K562 (cell line): ENCODE data around the gene TMEM39B.

ENCODE experiments used
- CTCF ChIP-seq, 3 experiments: IDR thresholded peaks in 2 of 3; conservative IDR thresholded peaks in 1 of 3; 2 replicates each; pipeline ENCODE4 v1.5.1; 2011 to 2012; ENCODE audit warnings: low read length in 3 of 3, mild to moderate bottlenecking in 3 of 3, control low read depth in 2 of 3, improper control_type of control experiment in 1 of 3, inconsistent platforms in 1 of 3, low read depth in 1 of 3, mixed read lengths in 1 of 3, moderate library complexity in 1 of 3; ENCODE audit not compliant: insufficient read depth in 2 of 3
- GTF2F1 ChIP-seq: IDR thresholded peaks from 2 replicates; pipeline ENCODE4 v1.6.1; 2011; ENCODE audit warnings: low read depth, low read length, improper control_type of control experiment
- SMARCC2 ChIP-seq: fragments of 450-650 bp; IDR thresholded peaks from 2 replicates; pipeline ENCODE4 v1.6.1; 2017; ENCODE audit warnings: antibody characterized with exemption, moderate library complexity, mild to moderate bottlenecking, low read depth
- TCF7 ChIP-seq: sonication (generic); IDR thresholded peaks from 2 replicates; pipeline ENCODE4 v1.6.1; 2016; ENCODE audit warnings: antibody characterized with exemption, borderline replicate concordance
- ZBTB7A ChIP-seq: IDR thresholded peaks from 2 replicates; pipeline ENCODE4 v1.6.1; 2011; ENCODE audit warnings: low read depth, mild to moderate bottlenecking, low read length, moderate library complexity, borderline replicate concordance; ENCODE audit not compliant: control insufficient read depth
- ZZZ3 ChIP-seq: fragments of 450-650 bp; IDR thresholded peaks from 2 replicates; pipeline ENCODE4 v1.6.1; 2016; ENCODE audit warnings: antibody characterized with exemption, mild to moderate bottlenecking, moderate library complexity
- TF ChIP-seq, protein P1 (sequence below): sonication (generic); formaldehyde crosslinking; IDR thresholded peaks from 2 replicates; pipeline ENCODE4 v1.8.0; 2022; ENCODE audit warnings: missing genetic modification reagents, mild to moderate bottlenecking, borderline replicate concordance

DNA sequence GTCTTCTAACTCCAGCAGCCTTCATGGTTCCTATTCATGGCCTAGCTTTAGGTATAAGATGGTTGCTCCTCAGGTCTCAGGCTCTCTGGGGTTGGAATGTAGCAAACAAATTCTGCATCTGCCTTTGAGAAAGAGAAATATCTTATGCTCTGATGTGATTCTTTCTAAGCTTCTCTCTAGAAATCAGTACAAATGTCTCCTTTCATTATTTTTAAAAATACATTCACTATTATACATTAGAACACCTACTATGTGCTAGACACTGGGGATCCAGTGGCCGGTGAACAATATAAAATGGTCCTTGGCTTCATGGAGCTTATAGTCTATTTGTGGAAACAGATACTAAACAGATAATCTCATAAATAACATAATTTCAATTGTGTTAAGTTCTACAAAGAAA, 16.1 kb upstream of the TMEM39B start:
- no peak for TF ChIP-seq ZZZ3
- TF ChIP-seq TCF7: no peak
- TF ChIP-seq GTF2F1: no peak
- TF ChIP-seq ZBTB7A: no peak
- no peak for TF ChIP-seq CTCF (IDR thresholded peaks at IDR 0.05 in 2 of 3, conservative IDR thresholded peaks at IDR 0.05 in 1 of 3; ENCODE audit: insufficient read depth in 2 of 3, low read depth in 1 of 3, low read length in 3 of 3)
- TF ChIP-seq, protein P1, sequence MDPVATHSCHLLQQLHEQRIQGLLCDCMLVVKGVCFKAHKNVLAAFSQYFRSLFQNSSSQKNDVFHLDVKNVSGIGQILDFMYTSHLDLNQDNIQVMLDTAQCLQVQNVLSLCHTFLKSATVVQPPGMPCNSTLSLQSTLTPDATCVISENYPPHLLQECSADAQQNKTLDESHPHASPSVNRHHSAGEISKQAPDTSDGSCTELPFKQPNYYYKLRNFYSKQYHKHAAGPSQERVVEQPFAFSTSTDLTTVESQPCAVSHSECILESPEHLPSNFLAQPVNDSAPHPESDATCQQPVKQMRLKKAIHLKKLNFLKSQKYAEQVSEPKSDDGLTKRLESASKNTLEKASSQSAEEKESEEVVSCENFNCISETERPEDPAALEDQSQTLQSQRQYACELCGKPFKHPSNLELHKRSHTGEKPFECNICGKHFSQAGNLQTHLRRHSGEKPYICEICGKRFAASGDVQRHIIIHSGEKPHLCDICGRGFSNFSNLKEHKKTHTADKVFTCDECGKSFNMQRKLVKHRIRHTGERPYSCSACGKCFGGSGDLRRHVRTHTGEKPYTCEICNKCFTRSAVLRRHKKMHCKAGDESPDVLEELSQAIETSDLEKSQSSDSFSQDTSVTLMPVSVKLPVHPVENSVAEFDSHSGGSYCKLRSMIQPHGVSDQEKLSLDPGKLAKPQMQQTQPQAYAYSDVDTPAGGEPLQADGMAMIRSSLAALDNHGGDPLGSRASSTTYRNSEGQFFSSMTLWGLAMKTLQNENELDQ (CRISPR knock-in tag): no peak
- no peak for TF ChIP-seq SMARCC2
